ENCODE measurements around the gene MCOLN1.

The MCOLN1 gene

GRCh38 chr19:7550987-7551761, 28.8 kb downstream of the MCOLN1 start:
- peak overlapping the region; percentile 50 for H3K4me3 ChIP-seq (ENCODE audit: low read depth, low read length)
- no peak for TF ChIP-seq CTCF (conservative IDR thresholded peaks at IDR 0.05; ENCODE audit: low read depth, low read length)
- peak; percentile 85 for DNase-seq (ENCODE audit: low read depth)

GRCh38 chr19:7552781-7553180, 30.4 kb downstream of the MCOLN1 start:
- no peak overlapping the region for H3K4me3 ChIP-seq (ENCODE audit: low read depth, low read length)
- no peak for DNase-seq (ENCODE audit: low read depth)
- no peak for TF ChIP-seq CTCF (conservative IDR thresholded peaks at IDR 0.05; ENCODE audit: low read depth, low read length)

- TF ChIP-seq CTCF (conservative IDR thresholded peaks at IDR 0.05; ENCODE audit: low read depth, low read length), result no peak
- no peak for DNase-seq (ENCODE audit: low read depth)
- no peak overlapping the region for H3K4me3 ChIP-seq (ENCODE audit: low read depth, low read length)
Observed at GRCh38 chr19:7554565-7554964, 32.1 kb downstream of the MCOLN1 start.

GRCh38 chr19:7554990-7555864, 32.8 kb downstream of the MCOLN1 start:
- TF ChIP-seq CTCF (conservative IDR thresholded peaks at IDR 0.05; ENCODE audit: low read depth, low read length), result no peak
- no peak overlapping the region for H3K4me3 ChIP-seq (ENCODE audit: low read depth, low read length)
- no peak for DNase-seq (ENCODE audit: low read depth)

- H3K4me3 ChIP-seq (ENCODE audit: low read depth, low read length), result no peak overlapping the region
- no peak for TF ChIP-seq CTCF (conservative IDR thresholded peaks at IDR 0.05; ENCODE audit: low read depth, low read length)
- DNase-seq (ENCODE audit: low read depth), result no peak
Observed at GRCh38 chr19:7556696-7557315, 34.4 kb downstream of the MCOLN1 start.

- no peak overlapping the region for H3K4me3 ChIP-seq (ENCODE audit: low read depth, low read length)
- no peak for TF ChIP-seq CTCF (conservative IDR thresholded peaks at IDR 0.05; ENCODE audit: low read depth, low read length)
- DNase-seq (ENCODE audit: low read depth), result no peak
Observed at GRCh38 chr19:7558667-7559066, 36.2 kb downstream of the MCOLN1 start.
